ENCODE data around the gene KCNQ1. TPM values are rescaled to one million over a fixed set of nuclear protein-coding genes. Genes with fewer than 3 reads are reported as not detected.

The KCNQ1 gene
- polyA plus RNA-seq, 1 donor (not counting 4 experiments of a cell fraction or from before 2014, with no cell fraction given), result not detected

- TF ChIP-seq CTCF (optimal IDR thresholded peaks at IDR 0.05 in 1 of 3, IDR thresholded peaks at IDR 0.05 in 1 of 3, conservative IDR thresholded peaks at IDR 0.05 in 1 of 3; ENCODE audit: extremely low read depth in 1 of 3, insufficient read depth in 2 of 3, low read length in 3 of 3), result no peak
- TF ChIP-seq EZH2 (IDR thresholded peaks at IDR 0.05; ENCODE audit: low read length), result no peak
- dilution Hi-C loops (cut with MboI; ENCODE audit: extremely low pct_ligation_motif_present, low sequenced_read_pairs), result no loop called here
- Histone ChIP-seq H3K79me2 (ENCODE audit: control insufficient read depth, insufficient read depth, low read length) (no peaks in the 10 kb centered on the region), H3K9me3 (ENCODE audit: control insufficient read depth, low read depth, low read length) (no peaks in the 10 kb centered on the region), H3K9ac (ENCODE audit: control insufficient read depth, extremely low read depth, insufficient read depth, low read length) (no peak overlapping the region), H3K4me2 (ENCODE audit: control insufficient read depth, extremely low read depth, insufficient read depth, low read depth, low read length) (no peak overlapping the region), H3K36me3 (ENCODE audit: control insufficient read depth in 2 of 2, extremely low read depth in 1 of 2, insufficient read depth in 2 of 2, low read length in 2 of 2) (no peaks in the 10 kb centered on the region), H3K9me1 (ENCODE audit: control insufficient read depth, extremely low read depth, insufficient read depth, low read length) (no peaks in the 10 kb centered on the region), H3K27ac (ENCODE audit: control insufficient read depth, insufficient read depth, low read length) (no peak overlapping the region), H3K4me1 (ENCODE audit: control insufficient read depth, extremely low read depth, insufficient read depth, low read length) (no peaks in the 10 kb centered on the region), H3K4me3 (ENCODE audit: control insufficient read depth in 2 of 3, extremely low read depth in 1 of 3, insufficient read depth in 2 of 3, low read depth in 1 of 3, low read length in 3 of 3) (no peak overlapping the region), H4K20me1 (ENCODE audit: control insufficient read depth, extremely low read depth, insufficient read depth, low read length) (no peaks in the 10 kb centered on the region), H2AFZ (ENCODE audit: control insufficient read depth, low read length) (no peak overlapping the region), H3K27me3 (ENCODE audit: control insufficient read depth, extremely low read depth, insufficient read depth, low read length) (peaks cover 18% of the 10 kb centered on the region)
- no peak for DNase-seq (ENCODE audit: low read depth, low spot score)
- FAIRE-seq, result no peak
Measured at GRCh38 chr11:2843551-2843950, 398.7 kb downstream of the KCNQ1 start.

DNA sequence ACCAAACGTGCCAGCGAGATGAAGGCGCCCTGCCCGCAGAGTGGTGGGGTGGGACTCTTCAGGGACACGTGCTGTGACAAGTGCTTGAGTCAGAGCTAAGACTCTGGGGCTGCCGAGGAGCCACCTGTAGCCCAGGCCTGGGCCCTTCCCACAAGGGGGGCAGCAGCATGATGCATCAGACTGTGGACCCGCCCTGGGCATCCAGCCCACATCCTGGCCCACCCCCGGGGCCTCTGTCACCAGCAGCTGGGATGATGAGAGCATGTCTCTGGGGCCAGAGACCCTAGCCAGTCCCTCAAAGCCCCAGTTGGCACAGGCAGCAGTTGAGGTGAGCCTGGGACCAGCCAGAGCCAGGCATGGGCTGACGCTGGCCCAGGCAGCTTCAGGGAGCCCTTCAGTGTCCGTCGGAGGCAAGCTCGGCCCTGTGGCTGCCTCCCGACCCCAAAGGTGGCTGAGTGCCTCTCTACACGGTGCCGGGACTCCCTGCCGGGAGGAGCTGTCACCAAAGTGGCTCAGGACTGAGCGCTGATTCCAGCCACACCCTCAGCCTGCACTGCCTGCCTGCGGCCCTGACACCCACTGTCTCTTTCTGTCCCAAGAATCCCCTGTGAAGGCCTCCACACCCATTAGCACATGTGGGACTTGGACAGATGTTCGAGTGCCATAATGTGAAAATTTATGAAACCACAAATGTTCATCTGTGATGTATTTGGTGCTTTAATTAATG is 399.5 kb downstream of the KCNQ1 start:
- H3K4me2 ChIP-seq (ENCODE audit: control insufficient read depth, extremely low read depth, insufficient read depth, low read depth, low read length), result no peak overlapping the region
- H2AFZ ChIP-seq (ENCODE audit: control insufficient read depth, low read length), result no peak overlapping the region
- no peaks in the 10 kb centered on the region for H3K4me1 ChIP-seq (ENCODE audit: control insufficient read depth, extremely low read depth, insufficient read depth, low read length)
- FAIRE-seq, result no peak
- TF ChIP-seq EZH2 (IDR thresholded peaks at IDR 0.05; ENCODE audit: low read length), result no peak
- TF ChIP-seq CTCF (optimal IDR thresholded peaks at IDR 0.05 in 1 of 3, IDR thresholded peaks at IDR 0.05 in 1 of 3, conservative IDR thresholded peaks at IDR 0.05 in 1 of 3; ENCODE audit: extremely low read depth in 1 of 3, insufficient read depth in 2 of 3, low read length in 3 of 3), result no peak
- no peaks in the 10 kb centered on the region for H4K20me1 ChIP-seq (ENCODE audit: control insufficient read depth, extremely low read depth, insufficient read depth, low read length)
- no peaks in the 10 kb centered on the region for H3K79me2 ChIP-seq (ENCODE audit: control insufficient read depth, insufficient read depth, low read length)
- dilution Hi-C loops (cut with MboI; ENCODE audit: extremely low pct_ligation_motif_present, low sequenced_read_pairs), result no loop called here
- H3K9ac ChIP-seq (ENCODE audit: control insufficient read depth, extremely low read depth, insufficient read depth, low read length), result no peak overlapping the region
- peaks cover 22% of the 10 kb centered on the region for H3K27me3 ChIP-seq (ENCODE audit: control insufficient read depth, extremely low read depth, insufficient read depth, low read length)
- H3K9me1 ChIP-seq (ENCODE audit: control insufficient read depth, extremely low read depth, insufficient read depth, low read length), result no peaks in the 10 kb centered on the region
- H3K9me3 ChIP-seq (ENCODE audit: control insufficient read depth, low read depth, low read length), result no peaks in the 10 kb centered on the region
- no peak overlapping the region for H3K4me3 ChIP-seq (ENCODE audit: control insufficient read depth in 2 of 3, extremely low read depth in 1 of 3, insufficient read depth in 2 of 3, low read depth in 1 of 3, low read length in 3 of 3)
- no peak overlapping the region for H3K27ac ChIP-seq (ENCODE audit: control insufficient read depth, insufficient read depth, low read length)
- peak; percentile 9 for DNase-seq (ENCODE audit: low read depth, low spot score)
- no peaks in the 10 kb centered on the region for H3K36me3 ChIP-seq (ENCODE audit: control insufficient read depth in 2 of 2, extremely low read depth in 1 of 2, insufficient read depth in 2 of 2, low read length in 2 of 2)

All from keratinocyte (primary cell).